Sigmoid colon (tissue), 4 donors: ENCODE results near the gene MTAP.

Experiments
- EP300 ChIP-seq, 4 donors: sonication (generic); formaldehyde crosslinking; IDR thresholded peaks; one replicate each; pipeline ENCODE4 v1.6.1; 2017; ENCODE audit warnings: antibody characterized with exemption in 4 of 4
- POLR2A ChIP-seq, 2 donors: fragments of 450-650 bp; IDR thresholded peaks; one replicate each; pipeline ENCODE4 v1.6.1; 2016; ENCODE audit warnings: antibody characterized with exemption in 2 of 2, mild to moderate bottlenecking in 2 of 2, moderate library complexity in 2 of 2
- TF ChIP-seq, protein P1 (sequence below), 4 experiments: fragments of 450-650 bp in 3 of 4; fragments of 200-600 bp in 1 of 4; IDR thresholded peaks; one replicate each; pipeline ENCODE4 v1.5.1; 2016 to 2019; ENCODE audit warnings: antibody characterized with exemption in 4 of 4, mild to moderate bottlenecking in 3 of 4, moderate library complexity in 2 of 4

DNA sequence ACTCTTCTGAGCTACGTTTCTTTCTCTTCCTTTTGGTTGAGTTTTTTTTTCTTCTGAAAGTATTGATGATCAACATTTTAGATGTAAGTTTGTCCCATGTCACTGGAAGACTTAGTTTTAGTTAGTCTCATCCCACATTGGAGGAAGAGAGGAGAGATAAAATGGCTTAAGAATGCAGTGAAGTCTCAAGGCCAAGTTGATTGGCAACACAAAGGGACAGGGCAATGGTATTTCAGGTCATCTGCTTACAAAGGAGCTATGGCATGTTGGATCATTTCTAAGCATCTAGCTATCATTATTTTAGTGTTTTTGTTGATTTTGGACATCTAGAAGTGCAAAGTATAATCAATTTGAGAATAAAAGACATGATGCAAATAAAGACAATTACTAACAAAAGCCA is 133.2 kb downstream of the MTAP start:
- TF ChIP-seq, protein P1, sequence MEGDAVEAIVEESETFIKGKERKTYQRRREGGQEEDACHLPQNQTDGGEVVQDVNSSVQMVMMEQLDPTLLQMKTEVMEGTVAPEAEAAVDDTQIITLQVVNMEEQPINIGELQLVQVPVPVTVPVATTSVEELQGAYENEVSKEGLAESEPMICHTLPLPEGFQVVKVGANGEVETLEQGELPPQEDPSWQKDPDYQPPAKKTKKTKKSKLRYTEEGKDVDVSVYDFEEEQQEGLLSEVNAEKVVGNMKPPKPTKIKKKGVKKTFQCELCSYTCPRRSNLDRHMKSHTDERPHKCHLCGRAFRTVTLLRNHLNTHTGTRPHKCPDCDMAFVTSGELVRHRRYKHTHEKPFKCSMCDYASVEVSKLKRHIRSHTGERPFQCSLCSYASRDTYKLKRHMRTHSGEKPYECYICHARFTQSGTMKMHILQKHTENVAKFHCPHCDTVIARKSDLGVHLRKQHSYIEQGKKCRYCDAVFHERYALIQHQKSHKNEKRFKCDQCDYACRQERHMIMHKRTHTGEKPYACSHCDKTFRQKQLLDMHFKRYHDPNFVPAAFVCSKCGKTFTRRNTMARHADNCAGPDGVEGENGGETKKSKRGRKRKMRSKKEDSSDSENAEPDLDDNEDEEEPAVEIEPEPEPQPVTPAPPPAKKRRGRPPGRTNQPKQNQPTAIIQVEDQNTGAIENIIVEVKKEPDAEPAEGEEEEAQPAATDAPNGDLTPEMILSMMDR (IDR thresholded peaks at IDR 0.05) = no peak
- TF ChIP-seq EP300 (IDR thresholded peaks at IDR 0.05) (no peak), POLR2A (IDR thresholded peaks at IDR 0.05) (no peak)
